ENCODE results near the gene SBK1.

DNA sequence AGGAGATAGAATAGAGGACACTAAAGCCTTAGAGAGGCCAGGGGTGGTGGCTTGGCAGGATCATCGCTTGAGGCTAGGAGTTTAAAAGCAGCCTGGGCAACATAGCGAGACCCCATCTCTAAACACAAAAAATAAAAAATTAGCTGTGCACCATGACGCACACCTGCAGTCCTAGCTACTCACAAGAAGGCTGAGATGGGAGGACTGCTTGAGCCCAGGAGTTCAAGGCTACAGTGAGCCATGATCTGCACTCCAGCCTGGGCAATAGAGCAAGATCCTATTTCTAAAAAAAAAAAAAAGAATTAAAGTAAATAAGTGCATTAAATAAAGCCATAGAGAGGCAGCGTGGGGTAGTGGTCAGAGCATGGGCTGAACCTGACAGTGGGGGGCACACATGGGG, 19.1 kb downstream of the SBK1 start:
- TF ChIP-seq CTCF (IDR thresholded peaks at IDR 0.05) (no peak), POLR2A (IDR thresholded peaks at IDR 0.05) (no peak)
